HepG2 (cell line): ENCODE results near the gene F12. TPM values are rescaled to one million over a fixed set of nuclear protein-coding genes. Genes with fewer than 3 reads are reported as not detected.

Experiments used
- AHDC1 ChIP-seq: sonication (generic); formaldehyde crosslinking; IDR thresholded peaks from 2 replicates; pipeline ENCODE4 v1.5.1; 2020; ENCODE audit warnings: mild to moderate bottlenecking, missing genetic modification reagents, borderline replicate concordance
- DPF2 ChIP-seq: sonication (generic); formaldehyde crosslinking; IDR thresholded peaks from 2 replicates; pipeline ENCODE4 v1.4.0; 2020; ENCODE audit warnings: mild to moderate bottlenecking, low read depth, missing genetic modification reagents, borderline replicate concordance
- HOXA7 ChIP-seq: sonication (generic); formaldehyde crosslinking; IDR thresholded peaks from 2 replicates; pipeline ENCODE4 v1.8.1; 2022; ENCODE audit warnings: mild to moderate bottlenecking, missing genetic modification reagents, moderate library complexity
- KLF12 ChIP-seq: sonication (generic); formaldehyde crosslinking; IDR thresholded peaks from 2 replicates; pipeline ENCODE4 v1.4.0; 2020; ENCODE audit warnings: missing genetic modification reagents, borderline replicate concordance
- MNT ChIP-seq: fragments of 450-650 bp; IDR thresholded peaks from 2 replicates; pipeline ENCODE4 v1.6.1; 2016
- TBX3 ChIP-seq: fragments of 450-650 bp; IDR thresholded peaks from 2 replicates; pipeline ENCODE4 v1.6.1; 2017; ENCODE audit warnings: antibody characterized with exemption, mild to moderate bottlenecking, inconsistent platforms, borderline replicate concordance
- THAP7 ChIP-seq: sonication (generic); formaldehyde crosslinking; IDR thresholded peaks from 2 replicates; pipeline ENCODE4 v1.8.1; 2023; ENCODE audit warnings: mild to moderate bottlenecking, missing genetic modification reagents
- TRIM24 ChIP-seq: sonication (generic); formaldehyde crosslinking; IDR thresholded peaks from 2 replicates; pipeline ENCODE4 v1.8.0; 2022; ENCODE audit warnings: mild to moderate bottlenecking, missing genetic modification reagents
- ZNF180 ChIP-seq: sonication (generic); formaldehyde crosslinking; IDR thresholded peaks from 2 replicates; pipeline ENCODE4 v1.4.0; 2020; ENCODE audit warnings: low read depth, missing genetic modification reagents, borderline replicate concordance
- ZNF563 ChIP-seq: sonication (generic); formaldehyde crosslinking; IDR thresholded peaks from 2 replicates; pipeline ENCODE4 v1.8.0; 2022; ENCODE audit warnings: mild to moderate bottlenecking, moderate library complexity, missing genetic modification reagents
- ZNF687 ChIP-seq: sonication (generic); formaldehyde crosslinking; IDR thresholded peaks from 2 replicates; pipeline ENCODE4 v1.5.1; 2020; ENCODE audit warnings: mild to moderate bottlenecking, missing genetic modification reagents, moderate library complexity
- ZNF883 ChIP-seq: sonication (generic); formaldehyde crosslinking; IDR thresholded peaks from 2 replicates; pipeline ENCODE4 v1.5.1; 2020; ENCODE audit warnings: mild to moderate bottlenecking, missing genetic modification reagents; ENCODE audit errors: not compliant biosample characterization
- ZSCAN12 ChIP-seq: sonication (generic); formaldehyde crosslinking; IDR thresholded peaks from 2 replicates; pipeline ENCODE4 v1.9.0; 2021; ENCODE audit warnings: mild to moderate bottlenecking, missing genetic modification reagents
- polyA plus RNA-seq, 8 experiments: library from polyadenylated mRNA; depleted of rRNA in 3 of 8; stranded (reverse) in 7 of 8; unstranded in 1 of 8; fragments of >200 nt; fragmentation: Illumina TruSeq in 4 of 8; extraction: Trizol in 4 of 8; gene quantifications; 2 replicates each; pipeline versions ENCODE4 v1.2.1 to v1.2.3, GENCODE V29; 2011 to 2016; ENCODE audit warnings: low read depth in 4 of 8, missing spikeins in 1 of 8, mixed read lengths in 1 of 8; ENCODE audit not compliant: insufficient read depth in 1 of 8
- total RNA-seq, 5 experiments: library from RNA; depleted of rRNA; stranded (reverse); fragments of >200 nt; fragmentation: Illumina TruSeq; extraction: Trizol; gene quantifications; 2 replicates each; pipeline ENCODE4 v1.2.3, GENCODE V29; 2016; ENCODE audit warnings: low read depth in 1 of 5
- TF ChIP-seq, protein P1 (sequence below): IDR thresholded peaks from 2 replicates; pipeline ENCODE4 v1.6.1; 2012; ENCODE audit warnings: low read depth, low read length, improper control_type of control experiment

The F12 gene
- total and polyA plus RNA-seq, 2 of the 13 experiments (the other 11 are each of a cell fraction or from before 2014, with no cell fraction given), result 2.5 to 3.0 TPM

DNA sequence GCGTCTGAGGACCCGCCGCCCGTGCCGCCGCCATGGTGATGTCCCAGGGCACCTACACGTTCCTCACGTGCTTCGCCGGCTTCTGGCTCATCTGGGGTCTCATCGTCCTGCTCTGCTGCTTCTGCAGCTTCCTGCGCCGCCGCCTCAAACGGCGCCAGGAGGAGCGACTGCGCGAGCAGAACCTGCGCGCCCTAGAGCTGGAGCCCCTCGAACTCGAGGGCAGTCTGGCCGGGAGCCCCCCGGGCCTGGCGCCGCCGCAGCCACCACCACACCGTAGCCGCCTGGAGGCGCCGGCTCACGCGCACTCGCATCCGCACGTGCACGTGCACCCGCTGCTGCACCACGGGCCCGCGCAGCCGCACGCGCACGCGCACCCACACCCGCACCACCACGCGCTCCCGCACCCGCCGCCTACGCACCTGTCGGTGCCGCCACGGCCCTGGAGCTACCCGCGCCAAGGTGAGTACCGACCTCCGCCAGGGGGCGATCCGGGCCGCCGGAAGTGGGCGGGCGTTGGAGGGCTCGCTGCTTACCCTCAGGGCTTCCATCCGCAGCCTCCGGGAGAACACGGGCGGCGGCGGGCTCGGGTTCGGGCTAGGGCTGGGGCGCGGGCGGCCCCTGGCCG is 45.8 kb upstream of the F12 start (continued):
- TF ChIP-seq MNT, result peak; percentile 71
- no peak for TF ChIP-seq KLF12
- TF ChIP-seq ZNF687 (CRISPR knock-in tag), result peak; percentile 91
- TF ChIP-seq TRIM24 (CRISPR knock-in tag), result no peak
- no peak; the same call in 1 of the 2 replicates for TF ChIP-seq DPF2
- TF ChIP-seq, protein P1, sequence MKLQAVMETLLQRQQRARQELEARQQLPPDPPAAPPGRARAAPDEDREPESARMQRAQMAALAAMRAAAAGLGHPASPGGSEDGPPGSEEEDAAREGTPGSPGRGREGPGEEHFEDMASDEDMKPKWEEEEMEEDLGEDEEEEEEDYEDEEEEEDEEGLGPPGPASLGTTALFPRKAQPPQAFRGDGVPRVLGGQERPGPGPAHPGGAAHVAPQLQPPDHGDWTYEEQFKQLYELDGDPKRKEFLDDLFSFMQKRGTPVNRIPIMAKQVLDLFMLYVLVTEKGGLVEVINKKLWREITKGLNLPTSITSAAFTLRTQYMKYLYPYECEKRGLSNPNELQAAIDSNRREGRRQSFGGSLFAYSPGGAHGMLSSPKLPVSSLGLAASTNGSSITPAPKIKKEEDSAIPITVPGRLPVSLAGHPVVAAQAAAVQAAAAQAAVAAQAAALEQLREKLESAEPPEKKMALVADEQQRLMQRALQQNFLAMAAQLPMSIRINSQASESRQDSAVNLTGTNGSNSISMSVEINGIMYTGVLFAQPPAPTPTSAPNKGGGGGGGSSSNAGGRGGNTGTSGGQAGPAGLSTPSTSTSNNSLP, result no peak
- TF ChIP-seq HOXA7 (CRISPR knock-in tag), result no peak
- TF ChIP-seq ZNF180 (CRISPR knock-in tag), result no peak
- TF ChIP-seq TBX3, result no peak
- no peak for TF ChIP-seq ZNF883 (CRISPR knock-in tag)
- 0 out of 2 replicates have a peak, but pooled peaks have one; percentile 24 for TF ChIP-seq THAP7 (CRISPR knock-in tag)
- no peak; the same call in 1 of the 2 replicates for TF ChIP-seq ZSCAN12 (CRISPR knock-in tag)
- TF ChIP-seq ZNF563 (CRISPR knock-in tag), result no peak; the same call in 1 of the 2 replicates
- no peak for TF ChIP-seq AHDC1 (CRISPR knock-in tag)
